K562 (cell line): ENCODE data around the gene NEURL1.

Source experiments
- GABPB1 ChIP-seq: sonication (generic); formaldehyde crosslinking; IDR thresholded peaks from 2 replicates; pipeline ENCODE4 v1.8.0; 2022; ENCODE audit warnings: mild to moderate bottlenecking, missing genetic modification reagents
- MYBL2 ChIP-seq, 2 experiments: fragments of 450-650 bp in 1 of 2; sonication (generic) in 1 of 2; formaldehyde crosslinking in 1 of 2; IDR thresholded peaks; 2 replicates each; pipeline versions ENCODE4 v1.6.1 to v1.8.1; 2017 to 2022; ENCODE audit warnings: borderline replicate concordance in 1 of 2, inconsistent platforms in 1 of 2, low read depth in 1 of 2, mild to moderate bottlenecking in 1 of 2, missing genetic modification reagents in 1 of 2, moderate library complexity in 1 of 2
- NR3C1 ChIP-seq: sonication (generic); formaldehyde crosslinking; IDR thresholded peaks from 2 replicates; pipeline ENCODE4 v1.8.1; 2022; ENCODE audit warnings: missing genetic modification reagents
- USF1 ChIP-seq: sonication (generic); formaldehyde crosslinking; IDR thresholded peaks from 2 replicates; pipeline ENCODE4 v1.9.0; 2022; ENCODE audit warnings: mild to moderate bottlenecking, missing genetic modification reagents

DNA sequence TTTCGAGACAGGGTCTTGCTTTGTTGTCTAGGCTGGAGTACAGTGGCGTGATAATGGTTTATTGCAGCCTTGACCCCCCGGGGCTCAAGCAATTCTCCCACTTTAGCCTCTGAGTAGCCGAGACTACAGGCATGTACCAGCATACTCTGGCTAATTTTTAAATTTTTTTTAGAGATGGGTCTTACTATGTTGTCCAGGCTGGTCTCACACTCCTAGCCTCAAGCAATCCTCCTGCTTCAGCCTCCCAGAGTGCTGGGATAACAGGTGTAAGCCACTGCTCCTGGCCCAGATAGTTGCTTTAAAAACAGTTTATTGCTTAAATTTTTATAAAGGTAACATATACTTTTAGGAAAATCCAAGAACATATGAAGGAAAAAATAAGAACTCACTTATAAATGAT is 26.3 kb downstream of the NEURL1 start:
- TF ChIP-seq MYBL2 (IDR thresholded peaks at IDR 0.05; ENCODE audit: low read depth) (no peak), MYBL2 (CRISPR knock-in tag; IDR thresholded peaks at IDR 0.05; ENCODE audit: borderline replicate concordance) (no peak), GABPB1 (CRISPR knock-in tag) (no peak), NR3C1 (CRISPR knock-in tag) (no peak), USF1 (no peak)
